Vagina (tissue), 2 donors: ENCODE data around the gene CFAP299.

Experiments used
- CTCF ChIP-seq, 3 experiments: fragments of 450-650 bp in 2 of 3; fragments of 200-600 bp in 1 of 3; sonication (generic) in 1 of 3; IDR thresholded peaks; one replicate each; pipeline ENCODE4 v1.5.1; 2017 to 2019; ENCODE audit warnings: antibody characterized with exemption in 3 of 3, mild to moderate bottlenecking in 2 of 3, moderate library complexity in 2 of 3
- POLR2A ChIP-seq, 2 donors: fragments of 450-650 bp; IDR thresholded peaks; one replicate each; pipeline ENCODE4 v1.6.1; 2017; ENCODE audit warnings: antibody characterized with exemption in 2 of 2, mild to moderate bottlenecking in 2 of 2, moderate library complexity in 2 of 2

DNA sequence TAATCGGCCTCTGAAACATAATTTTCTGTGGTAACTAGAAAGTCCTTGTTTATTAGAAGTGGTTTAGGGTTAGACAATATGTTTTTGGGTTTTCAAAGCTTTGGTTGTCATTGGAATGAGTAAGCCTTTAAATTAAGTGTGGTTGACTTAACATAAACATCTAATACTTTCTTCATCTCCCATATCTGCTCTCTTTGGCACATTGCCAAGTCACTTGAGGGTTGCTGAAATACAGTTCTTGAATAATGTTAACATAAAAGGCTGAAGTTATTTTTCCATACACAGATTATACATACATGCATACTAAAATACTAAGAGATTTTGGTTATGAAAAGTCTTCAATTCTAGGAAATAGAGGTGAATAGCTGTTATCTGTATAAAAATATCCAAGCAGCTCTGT lies 453.3 kb downstream of the CFAP299 start:
- TF ChIP-seq CTCF (IDR thresholded peaks at IDR 0.05) (no peak), POLR2A (IDR thresholded peaks at IDR 0.05) (no peak)
